Thoracic aorta (tissue), 2 donors: ENCODE data around the gene GRK7. TPM values are rescaled to one million over a fixed set of nuclear protein-coding genes. Genes with fewer than 3 reads are reported as not detected.

ENCODE experiments used
- ATAC-seq: fragments of 150-250 bp; one replicate; pipeline ENCODE4 v1.8.0; 2017; ENCODE audit warnings: low read depth; ENCODE audit not compliant: insufficient number of reproducible peaks, low FRiP score
- DNase-seq: peaks from one replicate; pipeline ENCODE4 v3.0.0-alpha.2; 2020; ENCODE audit warnings: low spot score
- H3K27ac ChIP-seq, 2 donors: fragments of 200-600 bp; sonication (generic); 1 replicate in 1 of 2; 2 replicates in 1 of 2; pipeline ENCODE4 v1.5.1; 2016; ENCODE audit warnings: mild to moderate bottlenecking in 2 of 2, moderate library complexity in 2 of 2
- H3K27me3 ChIP-seq: fragments of 200-600 bp; sonication (generic); replicated peaks from 2 replicates; pipeline ENCODE4 v1.6.0; 2016; ENCODE audit warnings: mild to moderate bottlenecking; ENCODE audit not compliant: insufficient read depth
- H3K36me3 ChIP-seq: fragments of 200-600 bp; sonication (generic); one replicate; pipeline ENCODE4 v1.5.1; 2016
- H3K4me1 ChIP-seq, 2 donors: fragments of 200-600 bp; sonication (generic); 1 replicate in 1 of 2; 2 replicates in 1 of 2; pipeline versions ENCODE4 v1.5.1 to v1.6.0; 2016; ENCODE audit warnings: low read depth in 2 of 2, mild to moderate bottlenecking in 1 of 2; ENCODE audit not compliant: control insufficient read depth in 1 of 2
- H3K4me3 ChIP-seq: fragments of 200-600 bp; sonication (generic); 2 replicates; pipeline ENCODE4 v1.5.1; 2016; ENCODE audit warnings: mild to moderate bottlenecking
- H3K9me3 ChIP-seq: fragments of 200-600 bp; sonication (generic); 2 replicates; pipeline ENCODE4 v1.5.1; 2016
- total RNA-seq, 2 donors: library from RNA; depleted of rRNA; stranded (reverse); fragments of >200 nt; gene quantifications; one replicate each; pipeline versions ENCODE4 v1.1.0 to v1.2.3, GENCODE V29; 2016
- TF ChIP-seq, protein P1 (sequence below): fragments of 200-600 bp; sonication (generic); IDR thresholded peaks from one replicate; pipeline ENCODE4 v1.5.1; 2019; ENCODE audit warnings: antibody characterized with exemption

GRK7 gene
- total RNA-seq, 2 donors from 2014 or later, result not detected

DNA sequence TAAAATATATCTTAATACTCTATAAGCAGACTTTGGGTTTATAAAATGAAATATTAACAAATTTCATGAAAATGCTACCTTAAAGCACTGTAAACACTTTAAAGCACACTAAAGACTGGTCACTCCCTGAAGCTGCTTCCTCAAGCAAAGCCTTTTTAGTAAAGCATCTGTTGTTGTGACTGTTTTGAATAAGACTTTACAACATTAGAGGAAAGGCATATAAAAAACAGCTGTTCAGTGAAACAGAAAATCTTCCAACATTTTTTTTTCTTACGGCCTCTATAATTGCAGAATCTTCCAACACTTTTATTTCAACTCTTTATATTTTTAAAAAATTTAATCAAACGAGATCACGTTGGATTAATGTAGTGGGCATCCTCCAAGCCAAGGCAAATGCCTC, 48.1 kb downstream of the GRK7 start:
- no peaks in the 10 kb centered on the region for H3K27me3 ChIP-seq
- H3K27ac ChIP-seq, result no peak overlapping the region
- H3K9me3 ChIP-seq, result no peaks in the 10 kb centered on the region
- TF ChIP-seq, protein P1, sequence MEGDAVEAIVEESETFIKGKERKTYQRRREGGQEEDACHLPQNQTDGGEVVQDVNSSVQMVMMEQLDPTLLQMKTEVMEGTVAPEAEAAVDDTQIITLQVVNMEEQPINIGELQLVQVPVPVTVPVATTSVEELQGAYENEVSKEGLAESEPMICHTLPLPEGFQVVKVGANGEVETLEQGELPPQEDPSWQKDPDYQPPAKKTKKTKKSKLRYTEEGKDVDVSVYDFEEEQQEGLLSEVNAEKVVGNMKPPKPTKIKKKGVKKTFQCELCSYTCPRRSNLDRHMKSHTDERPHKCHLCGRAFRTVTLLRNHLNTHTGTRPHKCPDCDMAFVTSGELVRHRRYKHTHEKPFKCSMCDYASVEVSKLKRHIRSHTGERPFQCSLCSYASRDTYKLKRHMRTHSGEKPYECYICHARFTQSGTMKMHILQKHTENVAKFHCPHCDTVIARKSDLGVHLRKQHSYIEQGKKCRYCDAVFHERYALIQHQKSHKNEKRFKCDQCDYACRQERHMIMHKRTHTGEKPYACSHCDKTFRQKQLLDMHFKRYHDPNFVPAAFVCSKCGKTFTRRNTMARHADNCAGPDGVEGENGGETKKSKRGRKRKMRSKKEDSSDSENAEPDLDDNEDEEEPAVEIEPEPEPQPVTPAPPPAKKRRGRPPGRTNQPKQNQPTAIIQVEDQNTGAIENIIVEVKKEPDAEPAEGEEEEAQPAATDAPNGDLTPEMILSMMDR, result no peak
- H3K36me3 ChIP-seq, result no peaks in the 10 kb centered on the region
- H3K4me3 ChIP-seq, result no peak overlapping the region
- H3K4me1 ChIP-seq, result no peaks in the 10 kb centered on the region
- ATAC-seq (no peak), DNase-seq (no peak)

DNA sequence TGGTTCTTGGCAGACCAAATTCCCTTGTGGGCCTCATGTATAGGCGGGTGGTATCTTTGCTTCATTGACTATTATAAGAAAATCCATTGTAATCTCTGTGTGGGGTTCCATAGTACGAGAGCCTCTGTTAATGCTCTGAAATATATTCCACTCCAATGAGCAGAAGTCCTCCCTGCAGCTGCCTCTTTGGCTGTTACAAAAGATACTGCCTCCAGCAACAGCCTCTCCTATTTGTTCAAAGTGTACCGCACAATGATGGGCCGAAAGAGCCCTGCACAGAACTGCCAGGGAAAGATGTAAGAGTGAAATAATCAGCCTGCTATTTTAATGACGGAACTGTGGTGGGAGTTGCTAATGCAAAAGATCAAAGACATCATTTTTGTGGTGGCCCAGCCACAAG, 48.9 kb downstream of the GRK7 start:
- no peak for ATAC-seq
- Histone ChIP-seq H3K27ac (no peak overlapping the region), H3K4me1 (no peaks in the 10 kb centered on the region), H3K4me3 (no peak overlapping the region), H3K9me3 (no peaks in the 10 kb centered on the region), H3K36me3 (no peaks in the 10 kb centered on the region), H3K27me3 (no peaks in the 10 kb centered on the region)
- TF ChIP-seq, protein P1, result no peak
- DNase-seq, result no peak

DNA sequence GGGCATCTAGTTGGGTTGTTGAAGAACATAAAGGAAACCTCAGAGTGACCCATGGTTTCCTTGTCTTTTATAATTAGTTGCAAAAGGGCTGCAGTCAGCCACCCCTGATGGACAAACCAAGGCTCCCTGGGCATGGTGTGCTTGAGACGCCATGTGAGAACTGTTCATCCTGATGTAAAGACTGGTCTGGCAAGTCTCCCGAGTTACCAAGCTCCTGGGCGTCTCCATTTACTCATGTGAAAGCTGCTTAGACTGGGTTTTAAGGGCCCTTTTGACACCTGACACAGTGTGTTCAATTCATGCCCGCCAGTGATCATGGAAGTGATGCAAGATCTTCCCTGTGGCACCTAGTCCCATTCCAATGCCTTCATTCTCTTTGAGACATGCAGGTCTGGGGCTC, 49.4 kb downstream of the GRK7 start:
- H3K27ac ChIP-seq, result no peak overlapping the region
- ATAC-seq, result no peak
- TF ChIP-seq, protein P1, result no peak
- no peaks in the 10 kb centered on the region for H3K27me3 ChIP-seq
- no peak for DNase-seq
- H3K4me1 ChIP-seq, result no peaks in the 10 kb centered on the region
- no peaks in the 10 kb centered on the region for H3K9me3 ChIP-seq
- no peak overlapping the region for H3K4me3 ChIP-seq
- H3K36me3 ChIP-seq, result no peaks in the 10 kb centered on the region

Other genes with a start within 250 kb of the GRK7 start
- 10 to 100 TPM; 53.9 to 54.7 TPM for gene RNF7, start 25.1 kb upstream of the GRK7 start, total RNA-seq
- gene ATP1B3, start 113.2 kb downstream of the GRK7 start, total RNA-seq, result 100 to 1,000 TPM in 1 of 2 donors, 10 to 100 TPM in 1; 78.7 to 106 TPM